Stomach (tissue), 4 donors: ENCODE data around the gene FLRT3.

Source experiments
- CTCF ChIP-seq, 7 experiments: fragments of 450-650 bp in 4 of 7; fragments of 200-600 bp in 3 of 7; sonication (generic) in 3 of 7; IDR thresholded peaks; one replicate each; pipeline ENCODE4 v1.5.1; 2016 to 2019; ENCODE audit warnings: antibody characterized with exemption in 7 of 7, control low read depth in 2 of 7, mild to moderate bottlenecking in 1 of 7
- EP300 ChIP-seq: sonication (generic); formaldehyde crosslinking; IDR thresholded peaks from one replicate; pipeline ENCODE4 v1.6.1; 2017; ENCODE audit warnings: antibody characterized with exemption
- POLR2A ChIP-seq, 4 donors: fragments of 450-650 bp; IDR thresholded peaks; one replicate each; pipeline ENCODE4 v1.6.1; 2016; ENCODE audit warnings: antibody characterized with exemption in 4 of 4, control low read depth in 2 of 4, mild to moderate bottlenecking in 1 of 4, moderate library complexity in 1 of 4
- POLR2AphosphoS5 ChIP-seq, 3 donors: sonication (generic); formaldehyde crosslinking; IDR thresholded peaks; one replicate each; pipeline ENCODE4 v1.6.1; 2016; ENCODE audit warnings: antibody characterized with exemption in 3 of 3

- TF ChIP-seq CTCF (IDR thresholded peaks at IDR 0.05) = no peak
- TF ChIP-seq POLR2AphosphoS5 (IDR thresholded peaks at IDR 0.05) = no peak
- TF ChIP-seq EP300 = no peak
- no peak for TF ChIP-seq POLR2A (IDR thresholded peaks at IDR 0.05)
Measured at GRCh38 chr20:14303106-14303505, 34.3 kb downstream of the FLRT3 start.
